Stimulated activated CD8-positive, alpha-beta memory T cell treated with anti-CD3 and anti-CD28 coated beads, Interleukin-4, amount 100 ng/mL, for 48 hours (primary cell): Measurements from ENCODE around the gene PPARA.
A peak's percentile ranks its signal among the peaks of the same experiment; 100 is the strongest.

Experiments used
- DNase-seq: peaks from one replicate; pipeline ENCODE4 v3.0.0-alpha.2; 2020

PPARA gene

GRCh38 chr22:46145896-46146295, 4.4 kb upstream of the PPARA start:
- no peak for DNase-seq

- no peak for DNase-seq
Measured at GRCh38 chr22:46146329-46146728, 4.0 kb upstream of the PPARA start.

GRCh38 chr22:46147061-46147460, 3.3 kb upstream of the PPARA start:
- no peak for DNase-seq

- DNase-seq: no peak
Measured at GRCh38 chr22:46147471-46148267, 2.7 kb upstream of the PPARA start.

- no peak for DNase-seq
Measured at GRCh38 chr22:46148336-46148735, 2.0 kb upstream of the PPARA start.

- peak; percentile 27 for DNase-seq
Measured at GRCh38 chr22:46148816-46149511, 1.4 kb upstream of the PPARA start.

- peak; percentile 47 for DNase-seq
Measured at GRCh38 chr22:46149512-46150033, 753 bp upstream of the PPARA start.

GRCh38 chr22:46150655-46151477, 540 bp downstream of the PPARA start:
- DNase-seq: peak; percentile 71

GRCh38 chr22:46153930-46154329, 3.6 kb downstream of the PPARA start:
- DNase-seq: no peak

GRCh38 chr22:46156031-46156430, 5.7 kb downstream of the PPARA start:
- DNase-seq: no peak

- DNase-seq: no peak
Measured at GRCh38 chr22:46158283-46158682, 8.0 kb downstream of the PPARA start.

GRCh38 chr22:46159212-46159611, 8.9 kb downstream of the PPARA start:
- DNase-seq: no peak

- DNase-seq: no peak
Measured at GRCh38 chr22:46159777-46160176, 9.5 kb downstream of the PPARA start.

GRCh38 chr22:46162285-46162684, 12.0 kb downstream of the PPARA start:
- DNase-seq: no peak

- DNase-seq: no peak
Measured at GRCh38 chr22:46162771-46163556, 12.6 kb downstream of the PPARA start.

GRCh38 chr22:46163557-46163888, 13.2 kb downstream of the PPARA start:
- DNase-seq: no peak

GRCh38 chr22:46165977-46166376, 15.7 kb downstream of the PPARA start:
- no peak for DNase-seq

- DNase-seq: no peak
Measured at GRCh38 chr22:46169628-46170027, 19.3 kb downstream of the PPARA start.

GRCh38 chr22:46171940-46172339, 21.6 kb downstream of the PPARA start:
- DNase-seq: no peak

GRCh38 chr22:46172522-46173110, 22.3 kb downstream of the PPARA start:
- no peak for DNase-seq

- no peak for DNase-seq
Measured at GRCh38 chr22:46173152-46173551, 22.8 kb downstream of the PPARA start.

- DNase-seq: no peak
Measured at GRCh38 chr22:46175631-46176030, 25.3 kb downstream of the PPARA start.
